GM19468 (cell line): ENCODE measurements around the gene COG6.

Experiments
- ATAC-seq: cut with Tn5 transposase; IDR thresholded peaks from one replicate; pipeline ENCODE4 v1.9.1; 2021; ENCODE audit warnings: mild to moderate bottlenecking, moderate library complexity, moderate number of reproducible peaks; ENCODE audit not compliant: unreplicated experiment; ENCODE audit errors: extremely low read depth

COG6 gene

DNA sequence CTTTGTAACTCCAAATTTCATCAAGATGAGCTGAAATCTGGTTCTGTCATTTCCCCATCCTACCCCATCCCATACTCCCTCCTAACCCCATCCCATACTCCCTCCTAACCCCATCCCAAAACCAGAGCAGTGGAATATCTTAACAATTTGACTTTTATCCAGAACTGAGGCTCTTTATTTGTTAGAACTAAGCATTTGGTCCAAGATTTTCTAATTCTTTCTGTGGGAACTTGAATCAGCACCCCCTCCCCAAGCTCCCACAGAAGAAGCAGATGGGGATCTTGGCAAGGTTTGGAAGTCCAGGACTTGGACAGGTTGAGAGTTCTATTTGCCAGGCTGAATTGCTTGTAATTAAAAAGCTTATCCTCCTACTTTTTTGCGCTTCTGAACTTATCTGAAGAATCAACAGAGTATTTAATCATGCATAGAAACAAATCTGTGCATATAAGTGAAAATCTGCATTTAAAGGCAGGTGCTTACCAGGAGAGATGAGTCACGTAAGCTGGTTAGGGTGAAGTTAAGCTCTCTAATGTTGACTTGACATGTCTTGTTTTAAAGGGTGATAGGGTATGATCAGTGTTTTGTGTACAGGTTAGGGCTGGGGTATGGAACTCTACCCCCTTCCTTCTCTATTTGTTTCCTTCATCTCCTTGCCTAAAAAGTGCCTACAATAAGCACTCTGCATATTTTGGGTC lies 111.1 kb downstream of the COG6 start:
- ATAC-seq: no peak

DNA sequence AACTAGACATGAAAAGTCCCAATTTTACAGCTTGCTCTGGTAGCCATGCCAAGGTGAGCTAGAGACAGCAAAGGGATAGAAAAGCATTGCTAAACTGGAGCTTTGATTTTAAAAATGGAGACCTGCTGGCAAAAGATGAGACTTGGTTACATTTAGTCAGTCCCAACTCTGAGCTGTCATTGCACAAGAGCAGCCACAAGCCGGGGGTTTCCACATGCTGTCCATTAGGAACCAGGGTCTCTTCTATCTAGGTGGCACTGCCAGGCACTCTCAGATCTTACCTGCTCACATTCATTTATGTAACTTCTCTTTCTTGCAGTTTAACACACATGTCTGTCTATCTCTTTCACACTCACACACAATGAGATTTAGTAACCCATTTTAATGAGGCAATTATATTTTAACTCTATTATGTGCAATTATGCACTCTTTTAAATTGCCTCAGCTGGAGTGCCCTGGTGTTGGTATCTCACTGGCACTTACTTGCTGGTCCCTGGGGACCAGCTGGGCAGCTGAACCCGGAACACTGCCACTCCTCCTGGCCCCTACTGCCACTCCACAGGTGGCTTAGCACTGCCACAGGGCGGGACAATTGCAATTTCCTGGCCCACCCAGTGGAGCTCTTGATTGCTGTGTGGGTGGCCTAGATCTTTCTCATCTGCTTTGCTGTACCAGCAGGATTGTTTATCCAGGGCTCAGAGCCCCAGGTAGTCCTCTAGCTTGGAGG lies 112.5 kb downstream of the COG6 start:
- no peak for ATAC-seq

DNA sequence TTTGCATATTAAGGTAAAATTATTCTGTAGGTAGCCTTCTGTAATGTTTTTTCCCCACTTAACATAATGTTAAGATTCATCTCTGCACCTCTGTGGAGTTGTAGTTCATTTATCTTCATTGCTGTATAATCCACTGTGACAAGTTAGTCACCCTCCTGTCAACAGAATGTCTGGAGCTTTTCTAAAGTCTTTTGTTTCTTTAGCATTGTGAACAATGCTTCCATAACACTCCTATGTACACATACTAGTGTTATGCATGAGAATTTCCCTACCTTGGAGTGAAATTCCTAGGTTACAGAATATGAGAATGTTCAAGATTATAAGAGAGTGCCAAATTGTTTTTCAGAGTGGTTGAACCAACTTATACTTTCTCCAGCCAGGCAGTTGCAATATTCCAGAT lies 113.5 kb downstream of the COG6 start:
- ATAC-seq: no peak

DNA sequence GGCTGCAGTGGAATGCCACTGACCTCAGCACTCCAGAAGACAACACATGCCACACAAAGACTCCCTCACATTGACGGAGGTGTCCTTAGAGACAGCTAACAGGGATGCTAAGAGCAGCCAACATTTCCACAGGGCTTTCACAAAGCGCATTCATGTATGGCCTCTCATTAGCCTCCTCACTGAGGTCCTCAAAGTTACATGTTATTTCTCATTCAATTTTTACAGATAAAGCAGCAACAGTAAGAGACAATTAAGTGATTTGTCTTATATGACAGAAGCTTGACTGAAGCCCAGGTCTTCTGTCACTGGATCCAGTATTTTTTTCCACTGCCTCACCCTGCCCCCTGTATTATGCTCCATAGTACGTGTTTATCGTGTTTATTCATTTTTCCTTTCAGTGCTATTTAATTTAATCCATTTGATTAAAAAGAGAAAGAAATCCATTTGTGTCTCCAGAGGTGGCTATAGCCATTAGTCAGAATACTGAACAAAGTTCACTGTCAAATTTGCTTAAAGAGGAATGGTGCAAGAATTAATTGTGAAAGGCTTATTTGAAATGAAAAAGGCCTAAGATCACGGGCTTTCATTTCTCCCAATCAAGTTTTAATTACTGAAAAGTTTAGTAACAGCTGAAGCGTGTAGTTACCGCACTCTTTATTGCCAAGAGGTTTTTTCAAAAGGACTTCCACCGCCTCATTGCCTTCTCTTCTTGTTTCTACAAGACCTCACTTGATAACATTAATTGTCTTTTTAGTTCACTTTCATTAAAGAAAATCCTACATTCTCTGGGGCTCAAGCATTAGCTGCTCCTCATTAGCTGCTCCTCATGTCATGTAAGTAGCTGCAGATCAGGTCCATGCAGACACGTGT lies 115.0 kb downstream of the COG6 start:
- ATAC-seq: no peak

DNA sequence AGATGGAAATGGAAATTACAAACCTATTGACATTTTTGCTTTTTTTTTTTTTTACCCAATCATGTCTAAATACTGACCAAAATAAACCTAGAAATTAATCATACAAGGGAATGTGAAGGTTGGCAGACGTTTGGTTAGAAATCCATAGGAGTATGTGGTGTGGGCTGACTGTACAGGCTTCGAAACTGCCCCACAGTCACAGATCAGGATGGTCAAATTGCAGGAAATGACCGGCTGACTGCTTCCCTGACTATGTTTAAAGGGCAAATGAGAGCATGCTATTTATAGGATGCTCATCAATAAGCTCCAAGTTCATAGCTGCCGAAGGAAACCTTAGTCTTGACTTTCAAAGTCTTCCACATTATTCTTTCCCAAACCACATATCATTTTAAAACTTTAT lies 118.4 kb downstream of the COG6 start:
- ATAC-seq: no peak

DNA sequence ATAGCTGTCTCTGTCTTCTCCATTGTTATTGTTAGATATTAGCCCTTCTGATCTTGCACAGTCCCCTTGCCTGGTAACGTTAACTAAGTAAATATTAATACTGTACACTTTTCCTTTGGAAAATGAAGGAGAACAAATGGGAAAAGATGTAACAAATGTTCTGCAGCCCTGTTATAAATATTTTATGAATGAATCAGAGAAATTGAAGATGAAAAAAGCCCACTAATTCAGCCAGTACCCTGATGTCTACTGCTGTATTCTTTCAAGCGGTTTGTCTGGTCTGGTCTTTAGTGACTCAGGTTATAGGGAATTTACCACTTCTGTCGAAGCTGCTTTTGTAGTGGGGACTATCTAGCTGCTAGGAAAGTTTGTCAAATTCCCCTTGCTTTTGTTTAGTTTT lies 121.0 kb downstream of the COG6 start:
- no peak for ATAC-seq

DNA sequence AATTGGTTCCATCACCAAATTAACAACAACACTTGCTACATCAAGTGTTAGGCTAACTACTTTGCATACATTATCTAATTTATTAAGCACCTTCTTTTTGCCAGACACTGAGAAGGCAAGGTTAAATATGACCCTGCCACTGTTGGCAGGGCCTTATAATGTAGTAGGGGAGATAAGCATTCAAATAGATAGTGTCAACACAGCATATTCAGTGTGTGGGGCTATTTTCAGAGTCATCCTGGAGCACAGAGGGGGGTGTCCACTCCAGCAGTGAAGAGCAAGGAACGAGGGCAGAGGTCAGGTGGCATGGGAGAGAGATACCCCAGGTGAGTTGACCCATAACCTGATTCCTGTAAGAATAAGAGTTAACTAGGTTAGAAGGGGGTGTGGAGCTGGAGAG lies 121.6 kb downstream of the COG6 start:
- no peak for ATAC-seq

DNA sequence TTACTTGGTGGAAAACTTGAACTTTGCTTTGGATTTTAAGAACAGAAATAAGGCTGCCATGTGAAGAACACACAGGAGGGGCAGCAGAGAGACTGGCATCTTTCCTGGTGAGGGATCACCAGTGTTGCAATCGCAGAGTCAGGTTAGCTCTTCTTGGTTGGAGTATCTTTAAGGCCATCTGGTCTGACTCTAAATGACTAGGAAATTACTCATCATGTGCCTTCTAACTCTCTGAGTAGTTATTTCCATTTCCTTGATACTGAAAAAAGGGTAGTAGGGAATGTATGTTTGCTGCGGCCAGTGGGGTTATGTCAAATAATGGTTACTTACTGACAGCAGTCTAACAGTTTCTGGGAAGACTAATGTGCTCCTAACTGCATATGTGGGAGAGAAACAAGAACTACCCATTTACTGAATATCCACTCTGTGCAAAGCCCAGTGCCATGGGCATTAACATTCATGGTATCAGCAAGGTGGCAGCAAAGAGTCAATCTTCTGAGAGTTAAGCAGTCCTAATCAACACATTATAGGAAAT lies 122.1 kb downstream of the COG6 start:
- no peak for ATAC-seq

DNA sequence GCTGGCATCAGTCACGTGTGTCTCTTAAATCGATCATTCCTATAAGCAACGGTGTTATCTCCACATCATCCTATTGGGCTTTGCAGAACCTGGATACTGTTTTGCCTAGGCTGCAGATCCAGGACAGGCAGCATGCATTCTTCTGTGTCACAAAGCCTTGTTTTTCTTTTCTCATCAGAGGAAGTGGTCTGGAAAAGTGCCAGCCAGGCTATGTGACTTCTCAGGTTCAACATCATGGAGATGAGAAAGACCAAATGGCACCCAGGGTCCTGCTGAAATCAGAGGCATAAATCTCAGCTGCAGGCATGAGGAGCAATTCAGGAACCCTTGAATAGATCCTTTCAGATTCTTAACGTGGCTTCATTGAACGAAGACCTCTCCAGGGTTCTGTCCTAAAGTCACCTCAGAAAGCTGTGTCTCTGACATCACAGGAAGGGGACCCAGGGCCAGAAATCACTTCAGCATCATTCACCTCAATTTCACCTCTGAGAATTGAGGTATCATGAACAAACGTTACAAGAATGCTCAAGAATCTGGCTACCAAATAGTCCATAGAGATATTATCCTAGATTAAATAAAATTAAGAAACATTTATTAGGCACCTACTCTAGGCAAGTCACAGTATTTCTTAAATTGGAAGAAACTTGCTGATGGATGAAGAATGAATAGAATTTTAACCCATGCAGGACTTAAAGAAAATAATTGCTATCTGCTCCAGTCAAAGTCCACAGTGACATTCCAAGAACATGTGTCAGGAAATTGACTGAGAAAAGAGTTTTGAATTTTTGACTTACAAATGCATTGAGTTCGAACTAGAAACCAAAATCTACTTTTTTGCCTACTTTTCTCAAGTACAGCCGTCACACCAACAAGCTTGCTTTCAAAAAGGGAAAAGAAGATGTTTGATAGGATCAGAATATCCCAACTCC lies 124.1 kb downstream of the COG6 start:
- ATAC-seq: no peak

DNA sequence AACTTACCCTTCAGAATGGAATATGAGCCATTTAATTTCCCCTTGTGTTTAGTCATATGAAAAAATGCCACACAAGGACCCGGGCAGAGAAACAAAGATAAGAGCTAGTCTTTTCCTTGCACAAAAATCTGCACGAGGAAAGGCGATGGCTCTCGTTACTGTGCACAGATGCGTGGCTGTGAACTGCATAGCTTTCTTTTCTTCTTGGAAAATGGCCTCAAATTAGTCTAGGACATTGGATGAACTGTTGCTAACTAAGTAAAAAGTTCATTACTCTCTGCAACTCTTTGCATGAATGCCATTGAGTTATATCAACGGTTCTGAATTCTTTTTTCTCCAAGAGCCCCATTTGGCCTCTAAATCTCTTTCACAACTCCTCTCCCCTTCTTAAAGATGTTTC lies 125.2 kb downstream of the COG6 start:
- ATAC-seq: no peak

DNA sequence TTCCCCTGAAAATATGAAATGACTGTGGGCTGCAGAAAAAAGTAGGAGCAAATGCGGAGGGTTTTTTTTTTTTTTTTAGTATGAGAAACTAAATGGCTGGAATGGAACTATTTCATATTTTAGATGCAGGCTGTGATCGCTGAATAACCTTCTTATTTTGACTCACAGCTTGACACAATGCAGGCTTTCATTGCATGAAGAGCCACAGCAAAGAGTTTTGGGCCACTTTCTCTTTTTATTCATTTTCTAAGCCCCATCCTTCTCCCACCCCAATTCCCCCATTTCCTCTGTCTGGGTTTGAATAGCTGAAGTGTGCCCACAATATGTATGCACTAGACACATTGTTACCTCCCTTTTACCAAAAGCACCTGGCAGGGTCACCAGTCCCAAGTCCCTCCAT lies 125.9 kb downstream of the COG6 start:
- no peak for ATAC-seq

DNA sequence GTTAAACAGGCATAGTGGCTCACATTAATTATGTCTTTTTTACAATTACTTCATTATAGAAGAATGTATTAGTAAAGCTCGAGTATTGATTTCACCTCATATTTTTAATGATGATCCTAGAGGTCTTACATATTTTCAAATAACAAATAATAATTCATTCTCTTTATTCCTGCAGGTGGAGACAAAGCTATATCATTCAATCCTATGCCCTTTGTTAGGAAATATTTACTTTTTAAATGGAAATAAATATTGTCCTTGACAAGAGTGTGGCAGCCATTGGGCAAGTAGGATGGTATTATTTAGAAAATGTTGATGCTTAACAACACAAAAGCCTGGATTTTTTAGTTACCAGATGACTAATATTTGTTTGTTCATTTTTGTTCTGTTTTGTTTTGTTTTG lies 127.6 kb downstream of the COG6 start:
- ATAC-seq: no peak

DNA sequence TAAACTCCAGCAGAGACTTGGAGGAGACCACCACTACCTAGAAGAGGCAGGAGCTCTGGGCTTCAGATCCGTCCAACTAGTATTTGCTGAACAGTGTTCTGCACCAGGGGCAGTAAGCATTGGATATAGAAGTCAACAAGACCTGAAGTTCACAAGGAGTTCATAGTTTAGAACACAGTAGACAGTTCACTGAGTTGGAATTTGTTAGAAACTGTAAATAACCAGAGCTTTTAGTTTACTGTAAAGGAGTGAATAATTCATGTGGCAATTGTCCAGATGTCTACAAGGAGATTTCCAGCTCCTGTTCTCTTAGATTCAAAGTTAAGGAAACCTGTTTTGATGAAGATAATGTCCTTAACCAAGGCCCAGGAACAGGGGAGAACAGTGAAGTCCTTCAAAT lies 128.9 kb downstream of the COG6 start:
- ATAC-seq: no peak

DNA sequence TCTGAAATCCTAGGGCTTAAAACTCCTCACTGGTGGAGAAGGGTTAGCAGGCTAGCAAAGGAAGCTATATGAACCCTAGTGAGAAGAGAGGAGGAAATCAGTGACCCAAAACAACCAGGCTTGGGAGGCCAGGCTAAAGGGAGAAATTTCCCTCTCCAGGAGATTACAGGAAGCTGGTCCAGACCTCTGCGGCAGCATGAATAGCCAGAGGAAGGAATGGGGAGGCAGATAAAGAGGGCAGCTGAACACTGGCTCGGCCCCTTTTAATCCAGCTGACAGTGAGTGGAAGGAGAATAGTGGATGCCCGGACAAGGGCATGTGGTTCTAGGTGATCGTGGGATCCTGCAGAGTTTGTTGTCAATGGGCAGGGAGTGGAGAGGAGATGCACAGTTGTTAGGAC lies 130.6 kb downstream of the COG6 start:
- ATAC-seq: no peak

DNA sequence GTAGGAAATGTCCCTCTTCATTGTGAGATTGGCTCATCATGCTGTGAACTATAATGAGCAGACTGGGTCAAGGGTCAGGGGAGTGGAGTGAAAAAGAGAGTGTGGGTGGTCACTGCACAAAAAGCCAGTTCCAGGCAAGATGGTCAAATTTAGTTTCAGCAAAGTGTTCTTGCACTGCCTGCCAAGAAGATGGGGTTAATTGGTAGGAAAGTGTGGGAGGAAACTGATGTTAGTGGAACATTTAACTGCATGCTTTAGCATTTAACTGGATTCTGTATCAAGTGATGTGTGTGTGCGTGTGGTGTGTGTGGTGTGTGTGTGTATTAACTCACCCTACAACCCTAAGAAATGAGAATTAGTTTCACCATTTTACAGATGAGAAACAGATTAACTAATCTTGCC lies 131.6 kb downstream of the COG6 start:
- ATAC-seq: no peak

DNA sequence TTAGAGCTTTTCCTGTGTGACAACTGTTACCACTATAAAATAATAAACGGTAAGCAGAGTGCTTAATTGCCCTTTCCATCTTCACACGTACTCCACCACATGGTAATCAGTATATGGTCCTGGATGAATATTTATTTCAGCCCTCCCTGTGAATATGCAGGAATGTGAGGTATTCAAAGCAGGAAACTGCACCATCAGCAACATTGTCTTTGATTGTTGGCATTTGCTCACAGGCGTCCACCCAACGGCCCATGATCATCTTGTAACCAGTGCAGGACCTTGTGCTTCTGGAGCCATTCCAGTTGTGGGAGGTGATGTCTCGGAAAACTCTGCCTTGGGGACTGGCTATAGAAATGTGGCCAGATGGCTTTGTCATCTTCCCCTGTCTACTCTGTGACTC lies 132.6 kb downstream of the COG6 start:
- no peak for ATAC-seq

DNA sequence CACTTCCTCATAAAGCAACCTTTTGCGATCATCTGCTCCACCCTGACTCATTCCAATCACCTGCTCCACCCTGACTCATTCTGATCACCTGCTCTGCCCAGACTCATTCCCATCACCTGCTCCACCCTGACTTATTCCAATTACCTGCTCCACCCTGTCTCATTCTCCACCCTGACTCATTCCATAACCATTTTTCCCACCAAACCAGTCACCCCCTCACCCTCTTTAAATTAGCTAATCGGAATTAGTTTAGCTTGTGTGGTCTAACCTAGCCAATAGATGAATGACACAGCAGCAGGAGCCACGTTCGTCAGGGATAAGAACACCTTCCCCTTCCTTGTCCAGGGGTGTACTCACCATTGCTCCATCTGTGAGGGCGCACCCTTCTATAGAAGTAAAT lies 134.0 kb downstream of the COG6 start:
- ATAC-seq: no peak
